HepG2 (cell line): ENCODE measurements around the gene SEMA3B. TPM values are rescaled to one million over a fixed set of nuclear protein-coding genes. Genes with fewer than 3 reads are reported as not detected.

Experiments
- FOXC1 ChIP-seq: sonication (generic); formaldehyde crosslinking; IDR thresholded peaks from 2 replicates; pipeline ENCODE4 v1.8.0; 2022; ENCODE audit warnings: mild to moderate bottlenecking, missing genetic modification reagents, borderline replicate concordance
- FOXJ3 ChIP-seq: sonication (generic); formaldehyde crosslinking; IDR thresholded peaks from 2 replicates; pipeline ENCODE4 v1.4.0; 2020; ENCODE audit warnings: missing genetic modification reagents, mild to moderate bottlenecking, borderline replicate concordance
- HMGA1 ChIP-seq: sonication (generic); formaldehyde crosslinking; conservative IDR thresholded peaks from 2 replicates; pipeline ENCODE4 v1.4.0; 2020; ENCODE audit warnings: missing genetic modification reagents
- KDM1A ChIP-seq: IDR thresholded peaks from 2 replicates; pipeline ENCODE4 v1.6.1; 2016; ENCODE audit warnings: missing compliant biosample characterization
- MXI1 ChIP-seq: IDR thresholded peaks from 3 replicates; pipeline ENCODE4 v1.6.1; 2012; ENCODE audit warnings: low read depth, low read length, inconsistent platforms, borderline replicate concordance
- MZF1 ChIP-seq: sonication (generic); formaldehyde crosslinking; IDR thresholded peaks from 2 replicates; pipeline ENCODE4 v1.8.1; 2023; ENCODE audit warnings: mild to moderate bottlenecking, missing genetic modification reagents, borderline replicate concordance
- TBL1XR1 ChIP-seq: fragments of 150-350 bp; IDR thresholded peaks from 2 replicates; pipeline ENCODE4 v1.6.1; 2014; ENCODE audit warnings: borderline replicate concordance, low read length; ENCODE audit not compliant: partially characterized antibody
- TP53 ChIP-seq: sonication (generic); formaldehyde crosslinking; conservative IDR thresholded peaks from 2 replicates; pipeline ENCODE4 v1.4.0; 2020; ENCODE audit warnings: missing genetic modification reagents
- ZBTB42 ChIP-seq: sonication (generic); formaldehyde crosslinking; IDR thresholded peaks from 2 replicates; pipeline ENCODE4 v1.5.0; 2020; ENCODE audit warnings: mild to moderate bottlenecking, missing genetic modification reagents
- ZC3H13 ChIP-seq: sonication (generic); formaldehyde crosslinking; IDR thresholded peaks from 2 replicates; pipeline ENCODE4 v1.8.1; 2023; ENCODE audit warnings: mild to moderate bottlenecking, missing genetic modification reagents, moderate library complexity
- ZFY ChIP-seq: sonication (generic); formaldehyde crosslinking; IDR thresholded peaks from 2 replicates; pipeline ENCODE4 v1.4.0; 2020; ENCODE audit warnings: missing genetic modification reagents
- ZNF510 ChIP-seq: sonication (generic); formaldehyde crosslinking; IDR thresholded peaks from 2 replicates; pipeline ENCODE4 v1.4.0; 2020; ENCODE audit warnings: low read depth, mild to moderate bottlenecking, missing genetic modification reagents
- polyA plus RNA-seq, 8 experiments: library from polyadenylated mRNA; depleted of rRNA in 3 of 8; stranded (reverse) in 7 of 8; unstranded in 1 of 8; fragments of >200 nt; fragmentation: Illumina TruSeq in 4 of 8; extraction: Trizol in 4 of 8; gene quantifications; 2 replicates each; pipeline versions ENCODE4 v1.2.1 to v1.2.3, GENCODE V29; 2011 to 2016; ENCODE audit warnings: low read depth in 4 of 8, missing spikeins in 1 of 8, mixed read lengths in 1 of 8; ENCODE audit not compliant: insufficient read depth in 1 of 8
- total RNA-seq, 5 experiments: library from RNA; depleted of rRNA; stranded (reverse); fragments of >200 nt; fragmentation: Illumina TruSeq; extraction: Trizol; gene quantifications; 2 replicates each; pipeline ENCODE4 v1.2.3, GENCODE V29; 2016; ENCODE audit warnings: low read depth in 1 of 5
- TF ChIP-seq, protein P1 (sequence below), 2 experiments: IDR thresholded peaks; 2 replicates each; pipeline ENCODE4 v1.6.1; 2011 to 2012; ENCODE audit warnings: low read length in 2 of 2, borderline replicate concordance in 1 of 2, low read depth in 1 of 2, mild to moderate bottlenecking in 1 of 2, moderate library complexity in 1 of 2
- TF ChIP-seq, protein P2 (sequence below): sonication (generic); formaldehyde crosslinking; IDR thresholded peaks from 2 replicates; pipeline ENCODE4 v1.4.0; 2020; ENCODE audit warnings: missing genetic modification reagents
- TF ChIP-seq, protein P3 (sequence below): sonication (generic); formaldehyde crosslinking; IDR thresholded peaks from 2 replicates; pipeline ENCODE4 v1.4.0; 2020; ENCODE audit warnings: mild to moderate bottlenecking, missing genetic modification reagents

SEMA3B gene
- total and polyA plus RNA-seq, 2 of the 13 experiments (the other 11 are each of a cell fraction or from before 2014, with no cell fraction given): 93.2 to 158 TPM

DNA sequence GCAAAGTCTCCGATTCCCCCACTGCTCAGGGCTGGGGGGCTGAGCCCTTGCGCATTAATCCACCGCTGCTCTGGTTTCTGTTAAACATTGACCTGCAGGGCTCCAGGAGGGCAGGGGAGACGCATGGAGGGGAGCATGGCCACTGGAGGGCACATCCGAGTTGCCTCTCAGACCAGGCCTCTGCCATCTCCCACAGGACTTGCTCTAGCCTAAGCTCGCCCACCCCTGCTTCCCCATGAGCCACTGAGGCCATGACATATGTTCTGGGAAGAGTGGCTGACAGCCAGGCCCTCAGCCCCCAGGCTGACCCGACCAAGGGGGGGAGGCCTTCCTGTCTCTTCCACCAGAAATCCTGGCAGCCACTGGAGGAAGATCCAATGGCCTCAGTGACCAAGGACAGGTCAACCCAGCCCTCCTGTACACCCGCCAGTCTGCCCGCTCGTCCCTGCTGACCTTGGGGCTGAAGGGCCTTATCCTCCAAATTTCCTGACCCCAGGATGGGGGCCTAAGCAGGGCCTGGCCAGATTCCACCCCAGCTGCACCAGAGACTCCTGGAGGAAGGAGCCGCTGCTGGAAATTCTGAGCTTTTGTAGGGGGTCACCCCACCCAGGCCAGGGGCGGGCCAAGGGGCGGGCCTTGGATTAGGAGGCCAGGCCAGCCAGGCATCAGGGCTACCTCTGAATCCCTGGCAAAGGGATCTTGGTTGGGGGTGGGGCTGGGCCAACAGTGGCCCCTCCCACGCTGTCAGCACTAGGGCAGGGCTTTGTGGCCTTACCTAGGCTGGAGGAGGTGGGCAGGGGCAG lies 34.3 kb downstream of the SEMA3B start, which contains the start of gene HYAL1 (continued):
- TF ChIP-seq, protein P1, sequence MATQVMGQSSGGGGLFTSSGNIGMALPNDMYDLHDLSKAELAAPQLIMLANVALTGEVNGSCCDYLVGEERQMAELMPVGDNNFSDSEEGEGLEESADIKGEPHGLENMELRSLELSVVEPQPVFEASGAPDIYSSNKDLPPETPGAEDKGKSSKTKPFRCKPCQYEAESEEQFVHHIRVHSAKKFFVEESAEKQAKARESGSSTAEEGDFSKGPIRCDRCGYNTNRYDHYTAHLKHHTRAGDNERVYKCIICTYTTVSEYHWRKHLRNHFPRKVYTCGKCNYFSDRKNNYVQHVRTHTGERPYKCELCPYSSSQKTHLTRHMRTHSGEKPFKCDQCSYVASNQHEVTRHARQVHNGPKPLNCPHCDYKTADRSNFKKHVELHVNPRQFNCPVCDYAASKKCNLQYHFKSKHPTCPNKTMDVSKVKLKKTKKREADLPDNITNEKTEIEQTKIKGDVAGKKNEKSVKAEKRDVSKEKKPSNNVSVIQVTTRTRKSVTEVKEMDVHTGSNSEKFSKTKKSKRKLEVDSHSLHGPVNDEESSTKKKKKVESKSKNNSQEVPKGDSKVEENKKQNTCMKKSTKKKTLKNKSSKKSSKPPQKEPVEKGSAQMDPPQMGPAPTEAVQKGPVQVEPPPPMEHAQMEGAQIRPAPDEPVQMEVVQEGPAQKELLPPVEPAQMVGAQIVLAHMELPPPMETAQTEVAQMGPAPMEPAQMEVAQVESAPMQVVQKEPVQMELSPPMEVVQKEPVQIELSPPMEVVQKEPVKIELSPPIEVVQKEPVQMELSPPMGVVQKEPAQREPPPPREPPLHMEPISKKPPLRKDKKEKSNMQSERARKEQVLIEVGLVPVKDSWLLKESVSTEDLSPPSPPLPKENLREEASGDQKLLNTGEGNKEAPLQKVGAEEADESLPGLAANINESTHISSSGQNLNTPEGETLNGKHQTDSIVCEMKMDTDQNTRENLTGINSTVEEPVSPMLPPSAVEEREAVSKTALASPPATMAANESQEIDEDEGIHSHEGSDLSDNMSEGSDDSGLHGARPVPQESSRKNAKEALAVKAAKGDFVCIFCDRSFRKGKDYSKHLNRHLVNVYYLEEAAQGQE (IDR thresholded peaks at IDR 0.05; ENCODE audit: borderline replicate concordance in 1 of 2, low read depth in 1 of 2, low read length in 2 of 2): 0 out of 4 replicates have a peak, but pooled peaks of 1 of the 2 experiments have one; percentile 56
- TF ChIP-seq MZF1 (CRISPR knock-in tag): no peak
- TF ChIP-seq MXI1: peak; percentile 79; the same call in 1 of the 3 replicates
- TF ChIP-seq KDM1A: peak; percentile 30; the same call in 1 of the 2 replicates
- 0 out of 2 replicates have a peak, but pooled peaks have one; percentile 42 for TF ChIP-seq FOXJ3 (CRISPR knock-in tag)
- TF ChIP-seq TBL1XR1: no peak
- TF ChIP-seq TP53 (CRISPR knock-in tag): no peak
- peak; percentile 20; the same call in 1 of the 2 replicates for TF ChIP-seq ZNF510 (CRISPR knock-in tag)
- TF ChIP-seq HMGA1 (CRISPR knock-in tag): no peak
- TF ChIP-seq FOXC1 (CRISPR knock-in tag): no peak
- peak; percentile 81; the same call in 1 of the 2 replicates for TF ChIP-seq ZBTB42 (CRISPR knock-in tag)
- TF ChIP-seq, protein P2, sequence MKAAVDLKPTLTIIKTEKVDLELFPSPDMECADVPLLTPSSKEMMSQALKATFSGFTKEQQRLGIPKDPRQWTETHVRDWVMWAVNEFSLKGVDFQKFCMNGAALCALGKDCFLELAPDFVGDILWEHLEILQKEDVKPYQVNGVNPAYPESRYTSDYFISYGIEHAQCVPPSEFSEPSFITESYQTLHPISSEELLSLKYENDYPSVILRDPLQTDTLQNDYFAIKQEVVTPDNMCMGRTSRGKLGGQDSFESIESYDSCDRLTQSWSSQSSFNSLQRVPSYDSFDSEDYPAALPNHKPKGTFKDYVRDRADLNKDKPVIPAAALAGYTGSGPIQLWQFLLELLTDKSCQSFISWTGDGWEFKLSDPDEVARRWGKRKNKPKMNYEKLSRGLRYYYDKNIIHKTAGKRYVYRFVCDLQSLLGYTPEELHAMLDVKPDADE (CRISPR knock-in tag): no peak
- no peak for TF ChIP-seq ZC3H13
- TF ChIP-seq, protein P3, sequence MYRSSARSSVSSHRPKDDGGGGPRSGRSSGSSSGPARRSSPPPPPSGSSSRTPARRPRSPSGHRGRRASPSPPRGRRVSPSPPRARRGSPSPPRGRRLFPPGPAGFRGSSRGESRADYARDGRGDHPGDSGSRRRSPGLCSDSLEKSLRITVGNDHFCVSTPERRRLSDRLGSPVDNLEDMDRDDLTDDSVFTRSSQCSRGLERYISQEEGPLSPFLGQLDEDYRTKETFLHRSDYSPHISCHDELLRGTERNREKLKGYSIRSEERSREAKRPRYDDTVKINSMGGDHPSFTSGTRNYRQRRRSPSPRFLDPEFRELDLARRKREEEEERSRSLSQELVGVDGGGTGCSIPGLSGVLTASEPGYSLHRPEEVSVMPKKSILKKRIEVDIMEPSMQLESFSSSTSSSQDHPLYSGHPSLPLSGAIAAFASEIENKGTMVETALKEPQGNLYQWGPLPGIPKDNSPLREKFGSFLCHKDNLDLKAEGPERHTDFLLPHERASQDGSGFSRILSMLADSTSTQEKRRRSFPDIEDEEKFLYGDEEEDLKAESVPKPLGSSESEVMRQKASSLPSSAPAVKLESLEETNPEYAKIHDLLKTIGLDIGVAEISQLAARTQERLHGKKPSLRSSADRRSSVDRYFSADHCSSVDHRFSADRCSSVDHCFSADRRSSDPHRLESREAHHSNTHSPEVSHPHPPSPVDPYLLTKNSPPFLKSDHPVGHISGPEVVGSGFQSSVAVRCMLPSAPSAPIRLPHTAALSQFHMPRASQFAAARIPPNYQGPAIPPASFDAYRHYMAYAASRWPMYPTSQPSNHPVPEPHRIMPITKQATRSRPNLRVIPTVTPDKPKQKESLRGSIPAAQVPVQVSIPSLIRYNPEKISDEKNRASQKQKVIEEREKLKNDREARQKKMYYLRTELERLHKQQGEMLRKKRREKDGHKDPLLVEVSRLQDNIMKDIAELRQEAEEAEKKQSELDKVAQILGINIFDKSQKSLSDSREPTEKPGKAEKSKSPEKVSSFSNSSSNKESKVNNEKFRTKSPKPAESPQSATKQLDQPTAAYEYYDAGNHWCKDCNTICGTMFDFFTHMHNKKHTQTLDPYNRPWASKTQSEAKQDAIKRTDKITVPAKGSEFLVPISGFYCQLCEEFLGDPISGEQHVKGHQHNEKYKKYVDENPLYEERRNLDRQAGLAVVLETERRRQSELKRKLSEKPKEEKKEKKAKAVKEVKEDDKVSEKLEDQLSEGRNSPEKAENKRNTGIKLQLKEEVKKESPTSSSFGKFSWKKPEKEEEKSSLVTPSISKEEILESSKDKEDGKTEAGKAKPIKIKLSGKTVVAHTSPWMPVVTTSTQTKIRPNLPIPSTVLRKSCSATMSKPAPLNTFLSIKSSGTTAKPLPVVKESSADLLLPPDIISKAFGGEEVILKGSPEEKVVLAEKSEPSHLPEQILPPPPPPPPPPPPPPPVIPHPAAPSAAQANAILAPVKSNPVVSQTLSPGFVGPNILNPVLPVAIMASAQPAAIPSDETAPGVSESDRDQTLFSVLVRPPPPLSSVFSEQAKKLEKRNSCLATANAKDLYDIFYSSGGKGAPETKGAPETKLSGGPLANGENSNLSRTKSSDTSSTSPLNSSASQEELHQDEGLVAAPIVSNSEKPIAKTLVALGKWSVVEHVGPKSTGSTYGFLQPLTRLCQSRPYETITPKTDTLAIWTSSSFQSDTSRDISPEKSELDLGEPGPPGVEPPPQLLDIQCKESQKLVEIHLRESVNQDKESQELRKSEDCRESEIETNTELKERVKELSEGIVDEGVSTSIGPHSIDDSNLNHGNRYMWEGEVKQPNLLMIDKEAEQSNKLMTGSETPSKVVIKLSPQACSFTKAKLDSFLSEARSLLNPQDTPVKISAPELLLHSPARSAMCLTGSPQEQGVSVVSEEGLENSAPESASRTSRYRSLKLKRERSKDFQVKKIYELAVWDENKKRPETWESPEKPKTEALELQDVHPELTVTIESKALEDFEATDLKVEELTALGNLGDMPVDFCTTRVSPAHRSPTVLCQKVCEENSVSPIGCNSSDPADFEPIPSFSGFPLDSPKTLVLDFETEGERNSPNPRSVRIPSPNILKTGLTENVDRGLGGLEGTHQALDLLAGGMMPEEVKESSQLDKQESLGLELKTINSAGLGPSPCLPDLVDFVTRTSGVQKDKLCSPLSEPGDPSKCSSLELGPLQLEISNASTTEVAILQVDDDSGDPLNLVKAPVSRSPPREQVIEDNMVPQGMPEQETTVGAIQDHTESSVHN: 0 out of 2 replicates have a peak, but pooled peaks have one; percentile 22
- TF ChIP-seq ZFY (CRISPR knock-in tag): peak; percentile 92
